Right renal pelvis (tissue), 4 donors: Measurements from ENCODE around the gene TLCD2. TPM values are rescaled to one million over a fixed set of nuclear protein-coding genes. Genes with fewer than 3 reads are reported as not detected.
"Not testable (repeated sequence)": the region's sequence is repeated elsewhere in the genome, so short reads cannot be mapped to it uniquely, and the experiment has no call there.

ENCODE experiments used
- DNase-seq, 4 donors: peaks; one replicate each; pipeline ENCODE4 v3.0.0-alpha.2; 2013; ENCODE audit warnings: low read depth in 4 of 4, low spot score in 3 of 4, missing footprints in 1 of 4
- polyA plus RNA-seq, 4 donors: library from polyadenylated mRNA; unstranded; fragments of 120-200 nt; gene quantifications; one replicate each; pipeline ENCODE4 v1.2.1, GENCODE V29; 2013; ENCODE audit not compliant: insufficient read length in 4 of 4

Gene TLCD2
- polyA plus RNA-seq, 4 donors: 5.1 to 6.2 (median 5.9) TPM

DNA sequence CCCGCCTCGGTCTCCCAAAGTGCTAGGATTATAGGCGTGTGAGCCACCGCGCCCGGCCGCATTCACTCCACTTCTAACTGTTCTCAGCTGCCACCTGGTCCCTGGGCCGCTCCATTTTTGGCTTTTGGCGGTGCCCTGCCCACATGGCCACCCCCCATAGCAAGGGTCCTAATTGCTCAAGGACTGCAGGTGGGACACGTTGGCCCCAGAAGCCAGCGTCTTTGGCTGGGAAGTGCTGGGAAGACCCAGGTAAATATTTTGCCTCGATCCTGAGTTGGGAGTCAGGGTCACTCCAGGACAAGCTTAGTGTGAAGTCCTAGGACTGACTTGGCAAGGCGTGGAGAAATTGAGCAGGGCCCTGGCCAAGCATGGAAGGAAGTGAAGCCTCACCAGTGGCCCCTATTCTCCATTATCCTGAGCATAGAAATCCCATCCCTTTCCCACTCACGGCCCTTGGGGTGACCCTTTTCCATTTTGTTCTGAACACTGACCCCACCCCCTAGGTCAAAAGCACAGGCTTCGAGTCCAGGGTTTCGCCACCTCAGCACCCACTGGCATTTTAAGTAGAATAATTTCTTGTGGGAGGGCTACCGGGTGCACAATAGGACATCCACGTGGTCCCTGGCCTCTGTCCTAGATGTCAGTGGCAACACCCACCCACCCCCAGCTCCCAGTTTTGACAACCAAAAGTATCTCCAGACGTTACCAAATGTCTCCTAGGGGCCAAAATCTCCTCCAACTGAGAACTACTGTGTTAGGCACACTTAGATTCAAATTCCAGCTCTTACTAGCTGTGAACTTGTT is 8.4 kb upstream of the TLCD2 start:
- DNase-seq: no peak

DNA sequence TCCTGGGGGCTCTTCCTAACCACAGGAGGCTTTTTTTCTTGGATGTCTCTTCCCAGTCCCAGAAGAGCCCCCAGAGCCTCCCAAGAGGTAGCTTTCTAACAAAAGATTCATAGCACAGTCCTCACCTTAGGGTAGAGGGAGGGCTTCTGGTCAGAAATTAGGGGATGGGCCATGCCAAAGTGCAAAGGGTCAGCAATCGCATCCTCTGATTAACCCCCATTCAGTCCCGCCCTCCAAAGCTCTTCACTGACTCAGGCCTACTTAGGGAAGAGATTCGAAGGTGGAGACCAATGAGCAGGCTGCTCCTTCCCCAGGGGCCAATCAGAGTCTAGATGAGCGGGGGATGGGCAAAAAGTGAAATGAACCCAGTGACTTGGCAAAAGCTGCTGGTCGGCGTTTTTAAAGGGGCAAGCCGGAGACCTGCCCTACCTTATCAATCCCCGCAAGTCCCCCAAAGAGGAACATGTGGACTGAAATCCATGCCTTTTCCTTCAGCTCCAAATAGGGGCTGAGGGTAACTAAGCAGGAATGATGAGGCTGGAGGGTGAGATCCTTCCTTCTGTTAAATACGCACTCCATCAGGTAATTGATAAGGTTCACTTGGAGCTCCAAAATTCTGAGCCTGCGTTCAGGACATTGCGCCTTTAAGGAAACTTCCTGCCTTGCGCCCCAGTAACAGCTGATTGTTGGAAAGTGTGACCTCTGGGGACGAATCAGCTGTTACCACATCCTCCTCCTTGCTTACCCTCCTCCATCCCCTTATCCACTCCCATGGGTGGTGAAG is 6.9 kb upstream of the TLCD2 start:
- DNase-seq: peak; percentile 87 to 97 (median 94)

DNA sequence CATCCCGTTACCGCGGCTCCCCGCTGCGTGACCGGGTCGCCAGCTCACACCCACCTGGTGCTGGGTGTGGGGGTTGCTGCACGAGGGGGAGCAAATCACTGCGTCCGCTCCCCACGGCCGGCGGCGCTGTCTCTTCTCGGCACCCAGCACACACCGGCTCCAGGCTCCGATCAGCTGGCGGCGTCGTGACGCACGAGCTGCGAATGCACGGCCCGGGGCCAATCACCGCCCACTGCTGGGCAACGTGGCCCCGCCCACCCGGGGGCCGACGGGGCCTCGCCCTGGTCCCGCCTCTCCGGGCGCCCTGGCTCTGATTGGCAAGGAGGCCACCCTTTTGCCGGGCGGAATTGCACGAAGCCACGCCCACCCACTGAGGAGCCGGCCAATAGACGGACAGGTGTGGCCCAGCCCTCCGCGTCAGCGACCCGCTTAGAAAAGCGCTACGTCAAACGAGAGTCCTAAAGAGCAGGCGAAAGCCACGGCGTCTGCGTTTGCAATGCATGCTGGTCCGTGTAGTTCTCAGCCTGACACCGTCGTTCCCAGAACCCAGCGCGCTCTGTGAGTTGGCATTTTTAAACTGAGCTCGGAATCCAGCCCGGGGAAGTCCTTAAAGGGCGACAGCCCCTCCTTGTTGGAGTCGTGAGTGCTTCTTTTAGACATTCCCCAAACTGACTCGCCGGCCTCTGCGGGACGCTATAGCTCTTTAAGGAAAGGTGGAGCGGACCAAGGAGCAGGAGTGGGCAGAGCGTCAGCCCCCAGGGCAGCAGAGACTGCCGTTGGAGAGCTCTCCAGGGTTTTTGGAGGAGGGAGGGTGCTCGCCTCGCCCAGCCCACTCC is 6.1 kb upstream of the TLCD2 start:
- peak; percentile 99 for DNase-seq

DNA sequence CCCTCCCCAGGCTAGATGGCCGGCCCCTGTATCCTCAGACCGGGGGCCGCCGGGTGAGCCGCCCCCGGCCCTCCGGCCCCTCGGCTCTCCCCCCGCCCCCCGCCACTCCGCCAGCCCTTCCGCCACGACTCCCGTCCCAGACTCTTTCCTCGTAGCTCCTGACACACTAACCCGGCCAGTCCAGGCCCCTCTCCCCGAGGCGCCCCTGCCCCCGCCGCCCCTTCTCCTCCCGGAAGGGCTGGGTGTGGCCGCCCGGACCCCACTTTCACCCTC is 5.6 kb upstream of the TLCD2 start:
- no peak for DNase-seq

DNA sequence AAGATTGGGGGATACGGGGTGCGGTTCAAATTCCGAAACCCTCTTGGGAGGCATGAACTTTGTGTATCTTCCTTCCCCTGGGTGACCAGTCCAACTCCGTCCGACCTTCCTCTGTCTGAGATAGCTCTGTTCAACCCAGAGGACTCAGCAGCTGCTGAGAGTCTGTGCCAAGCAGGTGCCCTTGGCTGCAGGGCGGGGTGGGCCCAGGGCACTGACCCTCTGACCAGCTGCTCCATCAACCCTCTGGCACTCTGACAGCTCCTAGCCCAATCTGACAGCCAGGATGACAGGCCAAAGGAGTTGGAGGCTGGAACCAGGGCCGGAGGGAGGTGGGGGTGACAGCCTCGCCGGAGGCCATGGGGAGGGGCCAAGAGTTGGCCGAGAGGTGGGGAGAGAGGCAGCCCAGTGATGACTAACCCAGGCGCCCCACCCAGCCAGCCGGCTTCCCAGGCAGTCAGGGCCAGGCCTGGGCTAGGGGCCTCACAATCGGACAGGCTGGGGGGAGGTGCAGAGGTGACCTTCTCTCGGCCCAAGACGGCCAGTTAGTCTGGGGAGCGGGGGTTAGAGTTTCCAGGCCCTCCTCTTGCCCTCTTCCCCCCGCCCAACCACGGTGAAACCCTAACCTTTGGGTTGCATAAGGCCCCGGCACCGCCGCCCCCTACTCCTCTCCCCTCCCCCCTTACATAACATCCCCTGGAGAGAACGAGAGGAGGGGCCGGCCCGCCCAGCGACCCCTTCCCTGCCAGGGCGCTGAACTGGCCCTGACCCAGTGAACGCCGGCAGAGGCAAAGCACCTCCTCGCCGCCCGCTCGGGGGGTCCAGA is 5.0 kb upstream of the TLCD2 start:
- DNase-seq: no peak

DNA sequence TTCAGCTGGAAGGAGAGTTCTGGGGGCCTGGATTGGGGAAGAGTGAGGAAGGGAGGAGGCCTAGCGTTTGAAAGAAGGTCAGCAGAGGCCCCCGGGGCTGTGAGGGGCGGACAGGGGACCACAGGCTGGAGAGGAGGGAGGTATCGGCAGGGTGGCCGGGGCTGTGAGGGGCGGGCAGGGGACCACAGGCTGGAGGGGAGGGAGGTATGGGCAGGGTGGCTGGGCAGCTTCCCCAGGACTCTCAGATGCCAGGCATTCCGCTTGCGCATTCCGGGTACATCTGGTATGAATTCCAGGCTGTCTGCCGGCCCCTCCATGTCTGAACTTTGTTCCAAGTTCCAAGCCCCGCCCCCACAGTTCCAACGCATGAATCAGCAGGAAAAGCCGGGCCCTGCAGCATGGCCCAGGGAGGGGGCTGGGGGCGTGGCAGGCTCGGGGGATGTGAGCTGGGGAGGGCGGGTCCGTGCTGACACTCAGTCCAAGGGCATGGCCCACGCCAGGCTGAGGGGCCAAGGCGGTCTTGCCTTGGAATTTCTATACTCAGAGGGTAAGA is 4.3 kb upstream of the TLCD2 start:
- peak in 3 of 4 donors; percentile 85 to 89 (median 88) for DNase-seq

DNA sequence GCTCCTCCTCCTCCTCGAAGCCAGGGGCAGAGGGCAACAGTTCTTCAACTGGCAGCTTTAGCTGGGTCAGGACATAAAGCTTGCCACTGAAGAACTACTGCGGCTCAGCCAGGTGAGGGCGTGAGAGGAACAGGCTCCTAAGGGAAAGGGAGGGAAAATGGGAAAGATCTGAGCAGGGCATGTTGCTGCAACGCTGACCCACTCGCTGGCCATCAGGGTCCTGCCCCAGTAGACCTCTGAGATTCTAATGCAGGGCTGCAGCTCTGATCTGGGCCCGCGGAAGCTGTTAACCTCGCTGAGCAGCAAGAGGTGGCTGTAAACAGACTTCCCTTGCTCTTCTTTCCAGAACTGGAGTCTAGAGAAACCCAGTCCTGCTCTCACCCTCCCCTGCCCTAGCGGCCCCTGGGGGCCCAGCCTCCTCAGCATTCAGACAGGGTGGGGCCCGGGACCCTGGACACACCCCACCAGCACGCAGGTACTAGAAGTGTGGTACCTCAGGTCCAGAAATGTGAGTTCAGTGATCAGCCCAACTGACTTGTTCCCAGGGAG is 3.8 kb upstream of the TLCD2 start:
- DNase-seq: no peak

DNA sequence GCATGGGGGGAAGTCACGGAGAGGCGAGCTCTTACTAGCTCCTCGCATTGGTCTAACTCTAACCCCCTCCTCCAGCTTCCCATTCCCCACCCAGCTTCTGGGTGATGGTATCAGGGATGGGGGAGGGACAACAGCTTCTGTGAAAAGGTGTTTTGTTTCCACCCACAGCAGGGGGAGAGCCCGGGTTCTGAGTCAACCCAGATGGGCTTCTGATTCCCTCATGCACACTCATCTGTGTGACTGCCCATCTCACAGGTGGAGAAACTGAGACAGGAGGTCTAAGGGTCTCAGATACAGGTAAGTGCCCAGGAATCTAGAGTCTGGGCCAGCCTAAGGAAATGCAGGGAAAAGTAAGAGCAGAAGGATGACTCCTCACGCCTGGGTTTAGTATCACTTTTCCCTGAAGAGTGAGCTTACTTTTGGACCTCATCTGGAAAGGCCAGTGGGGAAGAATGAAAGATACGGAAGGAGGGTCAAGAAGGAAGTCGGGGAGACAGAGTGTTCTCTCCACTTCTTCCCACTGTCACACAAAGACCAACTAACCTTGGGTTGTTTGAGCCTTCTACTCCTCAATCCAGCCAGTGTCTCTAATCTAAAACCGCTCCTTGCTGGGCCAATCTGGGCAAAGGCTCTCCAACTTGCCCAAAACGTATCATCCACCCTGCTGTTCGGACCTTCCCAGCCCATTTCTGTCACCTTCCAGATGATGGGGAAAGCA is 3.1 kb upstream of the TLCD2 start:
- no peak for DNase-seq

DNA sequence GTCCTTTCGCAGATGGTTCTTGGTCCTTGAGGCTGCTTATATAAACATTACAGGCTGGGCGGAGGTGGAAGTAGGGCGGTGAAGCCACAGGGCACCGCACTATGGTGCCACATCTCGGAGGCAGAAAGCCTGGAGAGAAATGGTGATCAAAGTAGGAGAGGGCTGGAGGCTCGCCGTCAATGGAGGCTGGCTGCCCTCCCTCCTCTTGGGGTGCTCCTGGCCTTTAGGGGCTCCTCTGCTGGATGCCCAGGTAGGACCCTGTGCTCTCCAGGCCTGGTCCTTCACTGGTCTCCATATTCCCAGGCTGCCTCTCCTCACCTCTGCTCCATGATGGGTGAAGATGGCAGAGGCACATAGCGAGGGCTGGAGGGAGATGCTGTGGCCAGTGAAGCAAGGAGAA is 2.1 kb upstream of the TLCD2 start:
- no peak for DNase-seq

DNA sequence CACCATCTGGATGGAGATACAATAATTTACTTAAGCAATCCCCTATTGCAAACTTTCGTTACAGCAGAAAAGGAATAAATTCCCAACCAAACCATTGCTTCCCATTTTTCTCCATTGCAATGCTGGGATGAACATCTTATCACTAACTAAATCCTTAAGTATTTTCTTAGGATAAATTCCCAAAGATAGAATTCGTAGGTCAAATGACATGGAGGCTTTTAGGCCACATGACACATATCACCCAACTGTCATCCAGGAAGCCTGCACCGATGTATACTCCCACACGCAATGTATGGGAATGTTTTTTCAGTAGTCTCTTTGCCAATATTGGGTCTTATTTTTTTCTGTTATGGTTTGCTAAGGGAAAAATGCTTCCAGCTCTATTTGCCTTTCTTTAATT is 1.6 kb upstream of the TLCD2 start:
- no peak for DNase-seq

DNA sequence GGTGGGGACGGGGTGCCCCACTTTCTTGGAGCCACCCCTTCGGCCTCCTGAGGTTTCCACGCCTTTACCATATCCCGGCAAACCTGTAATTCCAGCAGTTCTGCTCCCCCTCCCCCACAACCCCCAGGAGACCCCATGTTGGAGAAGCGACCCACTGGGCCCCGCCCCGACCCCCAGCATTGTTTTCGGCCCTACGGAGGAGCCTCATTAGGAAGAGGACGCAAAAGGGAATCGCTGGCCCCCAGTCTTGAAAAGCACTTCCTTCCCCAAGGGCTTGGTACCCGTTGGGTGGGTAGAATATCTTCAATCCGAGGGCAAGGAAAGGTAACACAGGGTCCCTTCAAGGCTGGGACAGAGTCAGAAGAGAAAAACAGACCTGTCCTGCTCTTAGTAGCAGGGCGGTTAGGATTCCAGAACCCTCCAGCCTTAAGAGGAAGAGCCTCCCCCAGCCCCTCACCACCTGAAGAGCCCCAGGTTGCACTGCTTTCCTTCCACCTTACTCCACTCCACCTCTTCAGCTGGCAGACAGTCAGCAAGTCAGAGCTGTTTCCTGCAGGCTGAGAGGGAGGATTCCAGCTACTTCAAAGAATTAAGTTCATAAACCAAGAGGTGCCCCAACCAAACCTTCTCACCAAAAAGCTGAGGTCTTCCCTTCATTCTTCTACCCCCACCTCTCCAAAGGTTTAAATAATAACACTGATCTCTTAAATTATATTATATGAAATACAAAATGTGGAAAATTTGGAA is 803 bp upstream of the TLCD2 start:
- DNase-seq: no peak

DNA sequence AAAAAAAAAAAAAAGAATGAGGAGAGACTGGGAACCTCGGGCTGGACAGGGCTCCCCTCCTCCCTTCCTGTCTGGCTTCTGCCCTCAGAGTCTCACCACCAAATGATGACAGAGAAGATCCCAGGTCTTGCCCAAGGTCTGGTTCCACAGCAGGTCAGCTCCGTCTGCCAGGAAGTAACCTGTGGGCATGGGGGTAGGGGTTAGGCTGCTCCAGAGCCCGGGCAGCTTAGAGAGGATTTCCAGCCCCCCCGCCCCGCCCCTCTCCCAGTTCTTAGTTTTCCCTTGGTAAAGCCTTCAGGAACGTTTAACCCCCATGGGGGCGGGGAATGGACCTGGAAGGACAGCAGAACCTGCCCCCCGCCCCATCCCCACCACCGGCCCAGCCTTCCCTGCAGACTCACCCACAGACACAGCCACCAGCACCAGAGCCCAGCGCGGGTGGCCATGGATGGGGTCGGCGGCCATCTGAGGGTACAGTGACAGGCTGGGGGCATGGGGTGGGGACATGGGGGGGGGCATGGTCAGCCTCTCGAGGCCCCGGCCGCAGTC is 700 bp downstream of the TLCD2 start:
- no peak for DNase-seq

DNA sequence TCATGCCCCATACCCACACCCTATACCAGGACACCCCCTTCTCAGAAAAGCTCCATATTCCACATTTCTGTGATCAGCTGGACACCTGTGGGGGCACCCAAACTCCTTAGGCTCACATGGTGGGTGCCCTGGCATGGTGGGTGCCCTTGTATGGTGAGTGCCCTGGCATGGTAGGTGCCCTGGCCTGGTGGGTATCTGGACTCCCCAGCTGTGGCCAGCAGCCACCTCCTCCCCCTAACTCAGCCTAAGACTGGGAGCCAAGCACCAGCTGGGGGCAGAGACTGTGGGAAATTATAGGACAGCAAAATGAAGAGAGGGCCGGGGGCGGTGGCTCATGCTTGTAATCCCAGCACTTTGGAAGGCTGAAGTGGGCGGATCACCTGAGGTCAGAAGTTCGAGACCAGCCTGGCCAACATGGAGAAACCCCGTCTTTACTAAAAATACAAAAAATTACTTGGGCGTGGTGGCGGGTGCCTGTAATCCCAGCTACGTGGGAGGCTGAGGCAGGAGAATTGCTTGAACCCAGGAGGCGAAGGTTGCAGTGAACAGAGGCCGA is 1.3 kb downstream of the TLCD2 start:
- not testable (repeated sequence) for DNase-seq

DNA sequence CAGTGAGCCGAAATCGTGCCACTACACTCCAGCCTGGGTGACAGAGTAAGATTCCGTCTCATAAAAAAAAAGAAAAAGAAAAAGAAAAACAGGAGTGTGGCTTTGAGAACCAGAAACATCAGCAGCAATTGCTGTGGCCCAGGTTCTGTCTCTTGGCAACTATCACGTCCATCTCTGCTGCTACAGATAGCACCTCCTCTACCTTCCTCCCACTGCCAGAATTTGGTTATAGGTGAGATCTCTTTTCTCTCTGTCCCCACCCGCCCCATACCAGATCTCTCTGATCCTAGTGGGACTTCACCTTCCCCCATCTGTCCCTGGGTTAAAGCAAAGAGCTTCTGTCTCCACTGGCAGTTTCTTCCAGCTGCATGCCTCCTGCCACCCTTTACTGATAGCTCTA is 3.1 kb downstream of the TLCD2 start:
- no peak for DNase-seq

DNA sequence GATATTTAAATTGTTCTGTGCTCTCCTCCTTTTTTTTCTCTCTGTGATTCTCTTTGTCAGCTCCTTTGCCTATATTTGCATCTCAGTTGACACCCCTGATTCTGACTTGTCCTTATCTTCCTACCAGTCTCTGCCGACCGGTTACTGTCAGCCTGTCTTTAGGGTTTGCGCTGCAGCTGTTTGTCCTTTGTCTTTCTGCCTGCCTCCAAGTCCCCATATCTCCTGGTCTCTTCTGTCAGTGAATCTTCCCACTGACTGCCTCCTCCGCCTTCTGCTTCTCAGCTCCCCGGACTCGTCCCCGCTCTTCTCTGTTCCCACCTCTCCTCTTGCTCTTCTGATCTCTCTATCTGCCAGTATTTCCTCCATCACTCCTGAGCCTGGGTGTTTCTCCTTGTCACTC is 5.2 kb downstream of the TLCD2 start:
- no peak for DNase-seq

DNA sequence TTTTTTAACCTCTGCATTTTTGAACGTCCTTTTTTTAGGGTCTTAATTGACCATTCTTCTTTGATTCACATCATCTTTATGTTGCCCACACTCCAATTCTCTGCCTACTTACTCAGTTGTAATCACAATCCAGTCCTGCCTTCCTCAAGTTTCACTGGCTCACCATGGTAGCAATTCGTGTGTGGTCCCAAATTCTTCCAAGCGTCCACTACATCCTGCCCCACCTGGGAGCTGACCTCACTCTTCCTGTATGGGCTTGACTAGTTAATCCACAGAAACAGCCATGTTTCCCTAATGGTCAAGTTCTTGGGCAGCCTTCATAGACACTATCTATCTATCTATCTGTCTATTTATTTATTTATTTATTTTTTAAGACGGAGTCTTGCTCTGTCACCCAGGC is 7.1 kb downstream of the TLCD2 start:
- no peak for DNase-seq

DNA sequence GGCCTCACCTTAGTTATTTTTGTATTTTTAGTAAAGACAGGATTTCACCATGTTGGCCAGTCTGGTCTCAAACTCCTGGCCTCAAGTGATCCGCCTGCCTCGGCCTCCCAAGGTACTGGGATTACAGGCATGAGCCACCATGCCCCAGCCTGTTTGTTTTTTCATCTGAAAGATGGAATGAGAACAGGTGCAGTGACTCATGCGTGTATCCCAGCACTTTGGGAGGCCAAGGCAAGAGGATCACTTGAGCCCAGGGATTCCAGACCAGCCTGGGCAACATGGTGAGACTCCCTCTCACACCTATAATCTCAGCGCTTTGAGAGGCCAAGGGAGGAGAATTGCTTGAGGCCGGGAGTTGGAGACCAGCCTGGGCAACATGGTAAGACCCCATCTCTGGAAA is 10.3 kb downstream of the TLCD2 start:
- not testable (repeated sequence) for DNase-seq

DNA sequence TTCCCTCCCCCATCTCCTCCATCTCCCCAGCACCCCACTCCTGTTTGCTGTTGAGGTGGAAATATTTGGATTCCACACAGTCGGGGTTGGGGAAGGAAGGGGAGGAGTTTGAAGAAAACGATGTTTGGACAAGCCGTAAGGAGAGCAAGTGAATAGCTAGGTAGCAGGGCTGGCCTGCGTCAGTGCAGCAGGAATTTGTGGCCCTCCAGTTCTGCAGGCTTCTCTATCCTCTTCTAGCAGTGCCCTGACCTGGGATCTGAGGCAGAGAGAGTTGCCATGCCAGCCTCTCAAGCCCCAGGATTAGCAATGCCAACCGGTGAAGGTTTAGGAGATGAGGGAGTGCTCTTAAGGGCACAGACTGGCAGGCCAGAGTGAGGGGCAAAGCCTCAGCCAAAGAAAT is 12.5 kb downstream of the TLCD2 start:
- DNase-seq: no peak
